NB4 (cell line): ENCODE results near the gene GTSE1.

Experiments used
- DNase-seq: peaks from one replicate; pipeline ENCODE4 v3.0.0; 2010; ENCODE audit warnings: low read depth
- H3K4me3 ChIP-seq: one replicate; pipeline ENCODE4 v1.5.1; 2011; ENCODE audit warnings: mild to moderate bottlenecking, low read depth, low read length, moderate library complexity
- CTCF ChIP-seq: IDR thresholded peaks from one replicate; pipeline ENCODE4 v1.5.1; 2012; ENCODE audit warnings: low read depth, low read length
- MAX ChIP-seq: IDR thresholded peaks from 2 replicates; pipeline ENCODE4 v1.6.1; 2011; ENCODE audit warnings: low read depth, low read length
- MYC ChIP-seq: IDR thresholded peaks from 2 replicates; pipeline ENCODE4 v1.6.1; 2011; ENCODE audit warnings: low read depth, low read length
- POLR2A ChIP-seq: IDR thresholded peaks from 2 replicates; pipeline ENCODE4 v1.6.1; 2011; ENCODE audit warnings: mild to moderate bottlenecking; ENCODE audit not compliant: insufficient read length; ENCODE audit errors: extremely low read depth

The GTSE1 gene

GRCh38 chr22:46280063-46280817, 16.4 kb upstream of the GTSE1 start:
- no peak overlapping the region for H3K4me3 ChIP-seq
- no peak for DNase-seq
- TF ChIP-seq MYC (no peak), POLR2A (no peak), CTCF (no peak), MAX (no peak)

- TF ChIP-seq CTCF (no peak), MAX (no peak), MYC (no peak), POLR2A (no peak)
- peak; percentile 62 for DNase-seq
- H3K4me3 ChIP-seq = no peak overlapping the region
Observed at GRCh38 chr22:46280999-46281623, 15.6 kb upstream of the GTSE1 start.

GRCh38 chr22:46281866-46282678, 14.6 kb upstream of the GTSE1 start:
- no peak for DNase-seq
- no peak overlapping the region for H3K4me3 ChIP-seq
- TF ChIP-seq MAX (no peak), MYC (no peak), POLR2A (no peak), CTCF (no peak)

- TF ChIP-seq CTCF = no peak
- no peak for DNase-seq
Observed at GRCh38 chr22:46286006-46286405, 10.7 kb upstream of the GTSE1 start.

GRCh38 chr22:46286941-46287872, 9.5 kb upstream of the GTSE1 start:
- peak overlapping the region; percentile 57 for H3K4me3 ChIP-seq
- DNase-seq = peak; percentile 18
- TF ChIP-seq MAX = no peak
- no peak for TF ChIP-seq CTCF
- no peak for TF ChIP-seq MYC
- no peak for TF ChIP-seq POLR2A

More at GRCh38 chr22:46286006-46286405, 10.7 kb upstream of the GTSE1 start:
- H3K4me3 ChIP-seq = no peak overlapping the region
